ENCODE results near the gene TCTA.

- TF ChIP-seq POLR2A (IDR thresholded peaks at IDR 0.05) (no peak), CTCF (IDR thresholded peaks at IDR 0.05) (no peak)
These were observed 33.9 kb upstream of the TCTA start for GRCh38 chr3:49378249-49378895.

Data from Peyer's patch (tissue), 4 donors.